Mesenchymal stem cell (in vitro differentiated cells and primary cell): Measurements from ENCODE around the gene ERG.

ENCODE experiments used
- DNase-seq: peaks from one replicate; pipeline ENCODE4 v3.0.0-alpha.2; 2013
- H2AFZ ChIP-seq: one replicate; pipeline ENCODE4 v1.6.1; 2013; ENCODE audit warnings: low read depth, mild to moderate bottlenecking, control low read depth, inconsistent platforms, low read length, moderate library complexity
- H2AK5ac ChIP-seq: 2 replicates; pipeline ENCODE4 v1.6.1; 2013; ENCODE audit warnings: low read length, moderate library complexity, mild to moderate bottlenecking, inconsistent platforms; ENCODE audit not compliant: severe bottlenecking
- H2BK120ac ChIP-seq: one replicate; pipeline ENCODE4 v1.6.1; 2013; ENCODE audit warnings: low read depth, mild to moderate bottlenecking, inconsistent platforms, low read length, moderate library complexity
- H2BK12ac ChIP-seq, 2 experiments: one replicate each; pipeline ENCODE4 v1.6.1; 2013; ENCODE audit warnings: inconsistent platforms in 2 of 2, low read length in 2 of 2, mild to moderate bottlenecking in 2 of 2, moderate library complexity in 2 of 2, control low read depth in 1 of 2
- H2BK15ac ChIP-seq: one replicate; pipeline ENCODE4 v1.6.1; 2013; ENCODE audit warnings: mild to moderate bottlenecking, low read depth, inconsistent platforms; ENCODE audit not compliant: poor library complexity, severe bottlenecking
- H2BK5ac ChIP-seq: 2 replicates; pipeline ENCODE4 v1.6.1; 2013; ENCODE audit warnings: low read depth, mild to moderate bottlenecking, low read length, control low read depth, inconsistent platforms; ENCODE audit not compliant: poor library complexity, severe bottlenecking
- H3K14ac ChIP-seq, 2 experiments: one replicate each; pipeline ENCODE4 v1.6.1; 2013; ENCODE audit warnings: inconsistent platforms in 2 of 2, low read length in 2 of 2, control low read depth in 1 of 2, mild to moderate bottlenecking in 1 of 2, moderate library complexity in 1 of 2
- H3K18ac ChIP-seq, 2 experiments: one replicate each; pipeline ENCODE4 v1.6.1; 2013; ENCODE audit warnings: inconsistent platforms in 2 of 2, low read length in 2 of 2, control low read depth in 1 of 2, low read depth in 1 of 2, mild to moderate bottlenecking in 1 of 2
- H3K23ac ChIP-seq, 2 experiments: one replicate each; pipeline ENCODE4 v1.6.1; 2013; ENCODE audit warnings: inconsistent platforms in 2 of 2, low read length in 2 of 2, mild to moderate bottlenecking in 2 of 2, moderate library complexity in 2 of 2, control low read depth in 1 of 2
- H3K27ac ChIP-seq: 2 replicates; pipeline ENCODE4 v1.5.1; 2013; ENCODE audit warnings: mild to moderate bottlenecking, moderate library complexity, low read length, control low read depth, inconsistent platforms; ENCODE audit not compliant: poor library complexity, severe bottlenecking
- H3K27me3 ChIP-seq, 2 experiments: 2 replicates each; pipeline versions ENCODE4 v1.6.1 to v1.7.0; 2013; ENCODE audit warnings: low read length in 2 of 2, mild to moderate bottlenecking in 2 of 2, moderate library complexity in 2 of 2, control low read depth in 1 of 2, inconsistent platforms in 1 of 2; ENCODE audit not compliant: control insufficient read depth in 1 of 2, insufficient read depth in 1 of 2
- H3K36me3 ChIP-seq, 2 experiments: 2 replicates each; pipeline versions ENCODE4 v1.6.1 to v1.7.0; 2013; ENCODE audit warnings: low read length in 2 of 2, control low read depth in 1 of 2, inconsistent platforms in 1 of 2, low read depth in 1 of 2, mild to moderate bottlenecking in 1 of 2; ENCODE audit not compliant: insufficient read depth in 2 of 2, control insufficient read depth in 1 of 2
- H3K4ac ChIP-seq, 2 experiments: one replicate each; pipeline ENCODE4 v1.6.1; 2013; ENCODE audit warnings: inconsistent platforms in 2 of 2, low read length in 2 of 2, mild to moderate bottlenecking in 2 of 2, moderate library complexity in 2 of 2, control low read depth in 1 of 2, low read depth in 1 of 2
- H3K4me1 ChIP-seq: 2 replicates; pipeline ENCODE4 v1.6.1; 2013; ENCODE audit warnings: low read depth, low read length, control low read depth; ENCODE audit not compliant: control insufficient read depth, insufficient read depth
- H3K4me2 ChIP-seq: 2 replicates; pipeline ENCODE4 v1.6.1; 2013; ENCODE audit warnings: low read length, mild to moderate bottlenecking, inconsistent platforms; ENCODE audit not compliant: poor library complexity, severe bottlenecking
- H3K4me3 ChIP-seq, 2 experiments: 2 replicates each; pipeline versions ENCODE4 v1.5.1 to v1.7.0; 2013; ENCODE audit warnings: low read length in 2 of 2, mild to moderate bottlenecking in 2 of 2, control low read depth in 1 of 2, low read depth in 1 of 2; ENCODE audit not compliant: insufficient read depth in 1 of 2
- H3K79me1 ChIP-seq: replicated peaks from 2 replicates; pipeline ENCODE4 v1.6.1; 2013; ENCODE audit warnings: mild to moderate bottlenecking, control low read depth, low read length, inconsistent platforms; ENCODE audit not compliant: poor library complexity, severe bottlenecking
- H3K9ac ChIP-seq: 2 replicates; pipeline ENCODE4 v1.7.0; 2013; ENCODE audit warnings: mild to moderate bottlenecking, low read length, moderate library complexity
- H3K9me3 ChIP-seq: 2 replicates; pipeline ENCODE4 v1.7.0; 2013; ENCODE audit warnings: mild to moderate bottlenecking, low read length; ENCODE audit not compliant: control insufficient read depth
- H4K8ac ChIP-seq: one replicate; pipeline ENCODE4 v1.6.1; 2013; ENCODE audit warnings: inconsistent platforms, mild to moderate bottlenecking, low read length, moderate library complexity
- H4K91ac ChIP-seq: one replicate; pipeline ENCODE4 v1.6.1; 2013; ENCODE audit warnings: mild to moderate bottlenecking, low read length, inconsistent platforms
- WGBS: methylation state at CpG from one replicate; pipeline ENCODE4 v1.1.7; 2013; ENCODE audit warnings: mixed read lengths; 5-methylcytosine and 5-hydroxymethylcytosine counted together

ERG gene

DNA sequence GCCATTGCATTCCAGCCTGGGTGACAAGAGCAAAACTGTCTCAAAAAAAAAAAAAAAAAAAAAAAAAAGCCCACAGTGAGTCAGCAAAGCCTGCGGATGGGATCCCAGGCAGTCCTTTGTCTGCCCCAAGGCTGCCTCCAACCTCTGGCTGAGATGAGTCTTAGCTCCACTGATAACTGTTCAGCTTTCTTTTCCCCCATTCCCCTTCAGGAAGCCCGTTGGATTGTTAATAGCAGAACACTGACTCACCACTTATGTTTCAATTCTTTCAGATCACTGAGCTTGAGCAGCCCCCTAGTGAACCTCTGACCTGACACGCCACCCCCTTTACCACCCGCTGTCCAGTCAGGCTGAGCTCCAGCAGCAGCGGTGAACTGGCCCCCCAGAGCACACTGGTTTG lies 57.5 kb downstream of the ERG start:
- H2BK12ac ChIP-seq = peak overlapping the region in 1 of 2 experiments; percentile 37
- no peak overlapping the region for H3K9ac ChIP-seq
- peaks cover 40% of the 10 kb centered on the region for H3K4me1 ChIP-seq
- no peak overlapping the region for H4K91ac ChIP-seq
- H3K14ac ChIP-seq = no peak overlapping the region
- H4K8ac ChIP-seq = peak overlapping the region; percentile 0
- DNase-seq = peak; percentile 92
- no peak overlapping the region for H2BK120ac ChIP-seq
- no peaks in the 10 kb centered on the region for H3K79me1 ChIP-seq
- peak overlapping the region; percentile 75 for H2BK5ac ChIP-seq
- H3K23ac ChIP-seq = no peak overlapping the region
- H3K36me3 ChIP-seq = no peaks in the 10 kb centered on the region
- peak overlapping the region in 1 of 2 experiments; percentile 47 for H3K4ac ChIP-seq
- H3K27ac ChIP-seq = peak overlapping the region; percentile 55
- peak overlapping the region in 1 of 2 experiments; percentile 46 for H3K18ac ChIP-seq
- H3K4me2 ChIP-seq = no peak overlapping the region
- H2BK15ac ChIP-seq = no peak overlapping the region
- no peak overlapping the region for H2AFZ ChIP-seq
- no peaks in the 10 kb centered on the region for H3K9me3 ChIP-seq
- no peak overlapping the region for H3K4me3 ChIP-seq
- H3K27me3 ChIP-seq = no peaks in the 10 kb centered on the region
- no peak overlapping the region for H2AK5ac ChIP-seq
- WGBS = 24% methylated on average over 5 of the region's 5 CpGs

DNA sequence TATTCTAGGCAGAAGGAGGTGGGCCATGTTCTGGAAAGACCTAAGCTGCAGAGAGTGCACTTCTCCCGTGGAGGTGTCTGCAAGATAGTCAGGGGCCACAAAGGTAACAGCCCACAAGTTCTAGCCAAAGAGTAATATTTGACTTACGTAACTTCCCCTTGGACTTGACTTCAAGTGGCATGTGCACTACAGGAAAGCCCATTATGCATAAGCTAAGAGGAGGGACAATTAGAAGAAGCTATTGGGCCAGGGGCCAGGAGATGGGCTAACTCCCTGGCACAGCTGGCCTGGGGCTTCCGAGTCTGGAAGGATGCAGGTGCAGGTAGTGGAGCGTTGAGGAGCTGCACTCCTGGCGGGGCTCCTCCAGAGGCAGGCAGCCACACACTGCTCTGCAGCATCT lies 58.3 kb downstream of the ERG start:
- peak overlapping the region; percentile 66 for H2BK120ac ChIP-seq

DNA sequence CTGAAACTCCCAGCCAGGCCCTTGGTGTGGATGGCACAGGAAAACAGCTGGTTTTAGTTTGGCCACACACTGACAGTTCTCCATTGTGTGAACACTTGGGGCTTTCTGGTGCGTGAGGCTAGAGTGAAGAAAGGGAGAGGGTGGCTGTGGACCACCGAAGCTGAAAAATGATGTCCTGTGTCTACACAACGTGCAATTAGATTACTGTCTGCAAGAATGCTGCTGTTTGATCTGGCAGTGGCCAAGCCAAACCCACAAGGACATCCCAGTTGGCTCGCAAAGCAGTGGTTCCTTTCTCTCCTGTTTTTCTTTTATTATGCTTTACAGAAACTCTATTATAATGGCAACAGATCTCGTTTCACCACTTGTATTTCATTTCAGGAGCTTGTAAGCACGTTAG lies 58.9 kb downstream of the ERG start:
- Histone ChIP-seq H3K79me1 (no peaks in the 10 kb centered on the region), H2BK120ac (no peak overlapping the region), H3K36me3 (no peaks in the 10 kb centered on the region), H3K4me3 (no peak overlapping the region), H2BK5ac (no peak overlapping the region), H3K23ac (no peak overlapping the region), H2BK15ac (no peak overlapping the region), H3K4me2 (no peak overlapping the region), H3K9ac (no peak overlapping the region), H2AFZ (no peak overlapping the region), H2AK5ac (peak overlapping the region; percentile 87), H2BK12ac (peak overlapping the region in 1 of 2 experiments; percentile 60), H3K27ac (no peak overlapping the region), H3K9me3 (no peaks in the 10 kb centered on the region), H4K91ac (no peak overlapping the region), H3K4me1 (peaks cover 42% of the 10 kb centered on the region), H4K8ac (no peak overlapping the region), H3K18ac (peak overlapping the region in 1 of 2 experiments; percentile 5), H3K14ac (no peak overlapping the region), H3K27me3 (no peaks in the 10 kb centered on the region), H3K4ac (peak overlapping the region in 1 of 2 experiments; percentile 21)
- WGBS = 90% methylated on average over 6 of the region's 6 CpGs
- no peak for DNase-seq

More for the DNA sequence above, 58.3 kb downstream of the ERG start:
- Histone ChIP-seq H3K4me3 (peak overlapping the region in 1 of 2 experiments; percentile 7), H3K27ac (peak overlapping the region; percentile 55), H2AK5ac (peak overlapping the region; percentile 97), H3K9ac (no peak overlapping the region), H3K79me1 (no peaks in the 10 kb centered on the region), H3K14ac (peak overlapping the region in 1 of 2 experiments; percentile 85), H3K4ac (peak overlapping the region in 1 of 2 experiments; percentile 52), H3K36me3 (no peaks in the 10 kb centered on the region), H4K8ac (peak overlapping the region; percentile 45), H2BK5ac (no peak overlapping the region), H3K27me3 (no peaks in the 10 kb centered on the region), H2BK12ac (peak overlapping the region; percentile 90 to 95), H3K4me2 (no peak overlapping the region), H3K9me3 (no peaks in the 10 kb centered on the region), H4K91ac (peak overlapping the region; percentile 91), H3K23ac (no peak overlapping the region), H2BK15ac (no peak overlapping the region), H3K18ac (peak overlapping the region; percentile 5 to 82), H3K4me1 (peaks cover 40% of the 10 kb centered on the region), H2AFZ (no peak overlapping the region)
- no peak for DNase-seq
- WGBS = 96% methylated on average over 5 of the region's 5 CpGs

DNA sequence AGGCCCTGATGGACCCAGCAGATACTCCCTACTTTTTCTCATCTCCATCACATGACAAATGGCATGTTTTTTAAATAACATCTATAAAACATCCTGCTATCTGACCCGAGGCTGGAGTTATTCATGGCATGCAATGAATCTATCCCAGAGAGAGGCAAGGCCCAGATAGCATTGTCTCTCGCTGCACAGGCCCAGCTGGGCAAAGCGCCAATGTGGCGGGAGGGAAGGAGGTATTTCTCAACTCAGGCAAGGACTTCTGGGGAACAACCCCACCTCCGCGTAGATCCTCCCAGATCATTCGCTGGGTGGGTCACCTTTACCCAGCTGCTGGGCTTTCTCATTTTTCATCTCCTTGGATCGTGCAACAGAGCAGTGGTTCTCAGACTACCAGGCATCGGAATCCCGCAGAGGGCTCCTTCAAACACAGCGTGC lies 59.8 kb downstream of the ERG start:
- no peaks in the 10 kb centered on the region for H3K79me1 ChIP-seq
- no peak overlapping the region for H2AFZ ChIP-seq
- H3K9me3 ChIP-seq = no peaks in the 10 kb centered on the region
- no peak overlapping the region for H4K91ac ChIP-seq
- no peak overlapping the region for H3K18ac ChIP-seq
- H3K4ac ChIP-seq = no peak overlapping the region
- peaks cover 42% of the 10 kb centered on the region for H3K4me1 ChIP-seq
- H3K23ac ChIP-seq = no peak overlapping the region
- no peaks in the 10 kb centered on the region for H3K27me3 ChIP-seq
- H4K8ac ChIP-seq = no peak overlapping the region
- no peak overlapping the region for H3K14ac ChIP-seq
- no peak overlapping the region for H2BK15ac ChIP-seq
- WGBS = 66% methylated on average over 11 of the region's 11 CpGs
- no peak overlapping the region for H3K4me3 ChIP-seq
- no peak overlapping the region for H2BK5ac ChIP-seq
- peak; percentile 63 for DNase-seq
- peak overlapping the region; percentile 77 for H3K27ac ChIP-seq
- no peak overlapping the region for H3K4me2 ChIP-seq
- no peak overlapping the region for H2BK120ac ChIP-seq
- H3K36me3 ChIP-seq = no peaks in the 10 kb centered on the region
- H2AK5ac ChIP-seq = peak overlapping the region; percentile 87
- H2BK12ac ChIP-seq = no peak overlapping the region
- no peak overlapping the region for H3K9ac ChIP-seq
